ENCODE results near the gene CSTF2T.

DNA sequence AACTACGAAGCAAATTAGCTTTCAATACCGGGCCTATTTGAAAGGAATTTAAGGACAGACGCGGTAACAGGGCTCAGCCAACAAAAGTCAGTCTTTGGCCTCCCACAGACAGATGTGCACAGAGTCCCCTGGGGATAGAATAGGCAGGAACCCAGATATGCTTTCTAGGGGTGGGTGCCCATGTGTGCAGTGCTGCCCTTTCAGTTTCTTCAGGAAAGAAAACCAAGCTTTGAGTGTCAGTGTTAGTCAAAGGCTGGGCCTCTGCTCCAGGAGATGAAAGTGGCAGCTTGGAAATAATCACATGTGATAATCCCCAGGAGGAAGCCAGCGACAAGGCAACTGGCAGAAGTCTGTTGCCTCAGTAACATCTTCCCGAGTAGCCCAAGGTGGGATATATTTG, 43.8 kb upstream of the CSTF2T start:
- TF ChIP-seq, protein P1, sequence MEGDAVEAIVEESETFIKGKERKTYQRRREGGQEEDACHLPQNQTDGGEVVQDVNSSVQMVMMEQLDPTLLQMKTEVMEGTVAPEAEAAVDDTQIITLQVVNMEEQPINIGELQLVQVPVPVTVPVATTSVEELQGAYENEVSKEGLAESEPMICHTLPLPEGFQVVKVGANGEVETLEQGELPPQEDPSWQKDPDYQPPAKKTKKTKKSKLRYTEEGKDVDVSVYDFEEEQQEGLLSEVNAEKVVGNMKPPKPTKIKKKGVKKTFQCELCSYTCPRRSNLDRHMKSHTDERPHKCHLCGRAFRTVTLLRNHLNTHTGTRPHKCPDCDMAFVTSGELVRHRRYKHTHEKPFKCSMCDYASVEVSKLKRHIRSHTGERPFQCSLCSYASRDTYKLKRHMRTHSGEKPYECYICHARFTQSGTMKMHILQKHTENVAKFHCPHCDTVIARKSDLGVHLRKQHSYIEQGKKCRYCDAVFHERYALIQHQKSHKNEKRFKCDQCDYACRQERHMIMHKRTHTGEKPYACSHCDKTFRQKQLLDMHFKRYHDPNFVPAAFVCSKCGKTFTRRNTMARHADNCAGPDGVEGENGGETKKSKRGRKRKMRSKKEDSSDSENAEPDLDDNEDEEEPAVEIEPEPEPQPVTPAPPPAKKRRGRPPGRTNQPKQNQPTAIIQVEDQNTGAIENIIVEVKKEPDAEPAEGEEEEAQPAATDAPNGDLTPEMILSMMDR (IDR thresholded peaks at IDR 0.05; ENCODE audit: low read length) = no peak
- TF ChIP-seq EZH2 (IDR thresholded peaks at IDR 0.05; ENCODE audit: borderline replicate concordance, low read length) = no peak
